NCI-H774 (cell line): ENCODE data around the gene RBP5.

Experiments used
- DNase-seq: peaks from one replicate; lab custom pipeline; 2025; lab: John Stamatoyannopoulos, UW

Gene RBP5

GRCh38 chr12:7101047-7101693, 27.5 kb downstream of the RBP5 start:
- no peak for DNase-seq

- DNase-seq, result no peak
Measured at GRCh38 chr12:7100239-7100638, 28.4 kb downstream of the RBP5 start.

GRCh38 chr12:7099290-7099996, 29.2 kb downstream of the RBP5 start:
- DNase-seq, result no peak

- no peak for DNase-seq
Measured at GRCh38 chr12:7096979-7097378, 31.7 kb downstream of the RBP5 start.

- no peak for DNase-seq
Measured at GRCh38 chr12:7096006-7096932, 32.4 kb downstream of the RBP5 start.

- DNase-seq, result no peak
Measured at GRCh38 chr12:7093892-7094291, 34.8 kb downstream of the RBP5 start.

GRCh38 chr12:7093486-7093885, 35.2 kb downstream of the RBP5 start:
- no peak for DNase-seq

GRCh38 chr12:7092986-7093460, 35.7 kb downstream of the RBP5 start:
- DNase-seq, result no peak

GRCh38 chr12:7092229-7092985, 36.3 kb downstream of the RBP5 start, which contains the start of gene C1R:
TSS of gene C1R (minus strand) at chr12:7092445. CDS start at chr12:7092388, 57 bp downstream.
- DNase-seq, result peak; percentile 28

- DNase-seq, result no peak
Measured at GRCh38 chr12:7091660-7092228, 36.9 kb downstream of the RBP5 start.

- no peak for DNase-seq
Measured at GRCh38 chr12:7091171-7091570, 37.5 kb downstream of the RBP5 start.

- DNase-seq, result no peak
Measured at GRCh38 chr12:7090222-7090998, 38.3 kb downstream of the RBP5 start.

GRCh38 chr12:7089196-7089871, 39.4 kb downstream of the RBP5 start:
- DNase-seq, result no peak

GRCh38 chr12:7083125-7083524, 45.6 kb downstream of the RBP5 start:
- no peak for DNase-seq

- no peak for DNase-seq
Measured at GRCh38 chr12:7081037-7081436, 47.7 kb downstream of the RBP5 start.

GRCh38 chr12:7079826-7080125, 48.9 kb downstream of the RBP5 start:
- DNase-seq, result no peak

GRCh38 chr12:7078163-7078562, 50.5 kb downstream of the RBP5 start:
- no peak for DNase-seq

GRCh38 chr12:7076493-7076892, 52.2 kb downstream of the RBP5 start:
- DNase-seq, result no peak

GRCh38 chr12:7075939-7076338, 52.8 kb downstream of the RBP5 start:
- DNase-seq, result no peak

- no peak for DNase-seq
Measured at GRCh38 chr12:7075518-7075917, 53.2 kb downstream of the RBP5 start.
